Sigmoid colon (tissue), 4 donors: ENCODE results near the gene ZNF621.

ENCODE experiments used
- POLR2A ChIP-seq, 2 donors: fragments of 450-650 bp; IDR thresholded peaks; one replicate each; pipeline ENCODE4 v1.6.1; 2016; ENCODE audit warnings: antibody characterized with exemption in 2 of 2, mild to moderate bottlenecking in 2 of 2, moderate library complexity in 2 of 2
- POLR2AphosphoS5 ChIP-seq, 4 donors: sonication (generic); formaldehyde crosslinking; IDR thresholded peaks; one replicate each; pipeline ENCODE4 v1.6.1; 2017; ENCODE audit warnings: antibody characterized with exemption in 4 of 4

- TF ChIP-seq POLR2A (IDR thresholded peaks at IDR 0.05) (no peak), POLR2AphosphoS5 (IDR thresholded peaks at IDR 0.05) (no peak)
Observed at GRCh38 chr3:40518848-40519247, 5.9 kb upstream of the ZNF621 start.
